ENCODE data around the gene EPM2A. TPM values are rescaled to one million over a fixed set of nuclear protein-coding genes. Genes with fewer than 3 reads are reported as not detected.
A peak's percentile ranks its signal among the peaks of the same experiment; 100 is the strongest.
"Not testable (repeated sequence)": the region's sequence is repeated elsewhere in the genome, so short reads cannot be mapped to it uniquely, and the experiment has no call there.

EPM2A gene
- polyA plus RNA-seq, 3 donors from 2014 or later: 5.7 to 12.8 (median 7.9) TPM

DNA sequence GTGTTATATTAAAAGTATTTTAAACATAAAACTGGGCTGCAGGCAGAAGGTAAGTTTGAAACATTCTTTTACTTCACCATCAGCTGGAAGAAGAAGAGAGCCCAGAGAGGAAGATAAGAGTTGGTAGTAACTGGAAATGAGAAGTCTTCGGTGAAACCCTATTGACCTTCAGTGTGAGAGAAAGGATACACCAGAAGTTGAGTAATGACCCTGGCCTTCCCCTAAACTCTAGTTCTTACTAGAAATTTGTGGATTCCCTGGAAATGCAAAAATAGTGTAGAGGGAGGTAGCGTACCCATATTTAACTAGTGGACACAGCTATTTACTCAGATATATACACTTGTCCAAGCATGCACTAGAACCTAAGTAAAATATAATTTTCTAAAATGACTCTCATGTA, 8.0 kb upstream of the EPM2A start:
- H3K4me1 Mint-ChIP-seq: no peaks in the 10 kb centered on the region
- H3K4me3 Mint-ChIP-seq: no peak overlapping the region
- no peaks in the 10 kb centered on the region for H3K9me3 Mint-ChIP-seq
- H3K27ac Mint-ChIP-seq: no peak overlapping the region
- no peak for DNase-seq
- H3K36me3 Mint-ChIP-seq: peaks cover 0 to 3% (median 0%) of the 10 kb centered on the region in 3 donors
- peaks cover 0 to 7% (median 6%) of the 10 kb centered on the region in 3 donors for H3K27me3 Mint-ChIP-seq (ENCODE audit: low read depth in 3 of 3)

DNA sequence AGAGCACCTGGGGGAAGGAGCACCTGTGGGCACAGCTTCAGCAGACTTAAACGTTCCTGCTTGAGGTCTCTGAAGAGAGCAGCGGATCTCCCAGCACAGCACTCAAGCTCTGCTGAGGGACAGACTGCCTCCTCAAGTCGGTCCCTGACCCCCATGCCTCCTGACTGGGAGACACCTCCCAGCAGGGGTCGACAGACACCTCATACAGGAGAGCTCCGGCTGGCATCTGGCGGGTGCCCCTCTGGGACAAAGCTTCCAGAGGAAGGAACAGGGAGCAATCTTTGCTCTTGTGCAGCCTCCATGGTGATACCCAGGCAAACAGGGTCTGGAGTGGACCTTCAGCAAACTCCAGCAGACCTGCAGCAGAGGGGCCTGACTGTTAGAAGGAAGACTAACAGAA, 7.2 kb upstream of the EPM2A start:
- not testable (repeated sequence) for DNase-seq; H3K27me3 Mint-ChIP-seq (ENCODE audit: low read depth in 3 of 3); H3K36me3 Mint-ChIP-seq; H3K4me3 Mint-ChIP-seq; H3K9me3 Mint-ChIP-seq; H3K4me1 Mint-ChIP-seq; H3K27ac Mint-ChIP-seq

DNA sequence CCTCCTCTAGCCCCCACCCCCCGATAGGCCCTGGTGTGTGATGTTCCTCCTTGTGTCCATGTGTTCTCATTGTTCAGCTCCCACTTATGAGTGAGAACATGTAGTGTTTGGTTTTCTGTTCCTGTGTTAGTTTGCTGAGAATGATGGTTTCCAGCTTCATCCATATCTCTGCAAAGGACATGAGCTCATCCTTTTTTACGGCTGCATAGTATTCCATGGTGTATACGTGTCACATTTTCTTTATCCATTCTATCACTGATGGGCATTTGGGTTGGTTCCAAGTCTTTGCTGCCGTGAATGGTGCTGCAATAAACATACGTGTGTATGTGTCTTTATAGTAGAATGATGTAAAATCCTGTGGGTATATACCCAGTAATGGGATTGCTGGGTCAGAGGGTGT, 4.4 kb upstream of the EPM2A start:
- not testable (repeated sequence) for H3K27me3 Mint-ChIP-seq (ENCODE audit: low read depth in 3 of 3); H3K9me3 Mint-ChIP-seq; DNase-seq; H3K4me3 Mint-ChIP-seq; H3K36me3 Mint-ChIP-seq
- Mint-ChIP-seq H3K27ac (peak overlapping the region in 1 of 6 donors; percentile 69), H3K4me1 (peaks cover 3 to 13% of the 10 kb centered on the region in 2 donors)

DNA sequence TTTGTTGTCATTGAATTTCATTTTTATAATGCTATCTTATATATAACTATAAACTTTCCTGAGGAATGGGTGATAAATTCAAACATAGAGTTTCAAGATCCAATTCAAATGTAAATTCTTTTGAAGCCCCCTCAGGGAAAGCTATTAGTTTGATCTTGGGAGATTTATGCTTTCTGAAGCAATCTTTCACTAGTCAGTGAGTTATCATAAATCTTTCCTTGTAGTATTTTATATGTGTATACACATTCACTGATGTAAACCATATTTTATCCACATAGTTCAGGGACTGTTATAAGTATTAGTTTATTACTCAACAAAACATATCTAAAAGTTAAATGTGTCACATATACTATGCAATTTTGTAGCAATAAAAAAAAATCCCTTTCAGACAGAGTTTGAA, 2.9 kb upstream of the EPM2A start:
- peaks cover 5 to 10% (median 5%) of the 10 kb centered on the region in 3 donors for H3K27me3 Mint-ChIP-seq (ENCODE audit: low read depth in 3 of 3)
- H3K36me3 Mint-ChIP-seq: peaks cover 0 to 3% (median 0%) of the 10 kb centered on the region in 3 donors
- no peak overlapping the region for H3K4me3 Mint-ChIP-seq
- H3K27ac Mint-ChIP-seq: no peak overlapping the region
- no peak for DNase-seq
- H3K9me3 Mint-ChIP-seq: no peaks in the 10 kb centered on the region
- peaks cover 6 to 17% of the 10 kb centered on the region in 2 donors for H3K4me1 Mint-ChIP-seq

DNA sequence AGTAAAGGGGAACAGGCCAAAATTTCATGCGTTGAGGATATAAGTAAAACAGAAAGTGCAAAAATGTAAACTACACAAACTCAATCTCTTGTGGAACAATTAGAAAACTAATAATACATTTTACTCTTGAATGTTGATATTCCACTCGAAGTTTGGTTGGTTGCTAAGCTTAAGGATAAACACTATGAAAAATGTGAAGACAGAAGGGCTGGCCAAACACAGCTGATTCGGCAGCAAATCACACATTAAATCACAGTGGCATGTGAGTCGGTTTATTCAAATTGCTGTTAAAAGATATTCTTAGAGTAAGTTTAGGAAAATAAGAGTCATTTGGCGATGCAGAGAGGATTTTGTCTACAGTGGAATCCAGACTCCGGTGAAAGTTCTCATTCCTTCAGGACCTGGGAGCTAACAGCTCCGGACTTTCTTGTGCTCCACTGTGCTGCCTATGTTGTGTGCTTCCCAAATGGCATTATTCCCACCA, 1.4 kb upstream of the EPM2A start:
- no peaks in the 10 kb centered on the region for H3K9me3 Mint-ChIP-seq
- peaks cover 6 to 17% of the 10 kb centered on the region in 2 donors for H3K4me1 Mint-ChIP-seq
- H3K4me3 Mint-ChIP-seq: peak overlapping the region in 4 of 5 donors; percentile 61 to 96 (median 93)
- peaks cover 5 to 10% (median 5%) of the 10 kb centered on the region in 3 donors for H3K27me3 Mint-ChIP-seq (ENCODE audit: low read depth in 3 of 3)
- DNase-seq: no peak
- H3K36me3 Mint-ChIP-seq: peaks cover 0 to 3% (median 0%) of the 10 kb centered on the region in 3 donors
- H3K27ac Mint-ChIP-seq: peak overlapping the region in 5 of 6 donors; percentile 7 to 87 (median 60)

DNA sequence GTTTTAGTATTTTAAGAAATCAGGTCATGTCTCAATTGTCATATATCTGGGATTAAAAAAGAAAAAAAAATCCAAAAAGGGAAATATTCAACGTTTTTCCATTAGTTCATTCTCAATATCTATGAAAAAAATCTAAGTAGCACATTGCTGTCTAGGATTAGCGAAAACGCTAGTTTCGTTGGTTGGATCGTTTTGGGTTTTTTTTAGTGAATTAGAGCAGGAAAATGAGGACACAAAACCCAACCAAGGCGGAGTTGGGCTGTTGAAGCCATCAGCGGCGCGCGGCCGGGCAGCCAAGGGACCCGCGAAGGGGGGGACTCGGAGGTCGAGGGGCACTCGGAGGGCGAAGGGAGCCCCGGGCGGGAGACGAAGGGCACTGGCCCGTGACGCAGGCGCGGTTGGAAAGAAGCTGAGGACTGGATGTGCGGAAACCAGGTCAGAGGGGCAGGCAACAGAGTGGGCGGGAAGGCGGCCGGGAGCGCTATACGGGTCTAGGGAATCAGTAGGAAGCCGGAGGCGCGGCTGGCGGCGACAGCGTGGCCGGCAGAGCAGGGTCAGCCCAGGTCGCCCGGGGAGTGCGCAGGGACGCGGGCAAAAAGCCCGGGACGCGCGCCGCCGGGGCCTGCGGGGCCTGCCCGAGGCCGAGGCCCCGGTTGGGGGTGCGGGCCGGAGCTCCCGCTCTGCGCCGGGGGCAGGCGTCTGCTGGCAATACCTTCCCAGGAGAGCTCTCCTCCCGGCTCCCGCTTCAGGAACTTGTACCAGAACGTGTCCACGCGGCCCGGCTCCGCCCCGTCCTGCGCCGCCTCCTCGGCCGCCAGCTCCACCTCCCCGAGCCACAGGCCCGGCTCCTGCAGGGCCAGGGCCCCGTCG, 599 bp downstream of the EPM2A start:
- peaks cover 6 to 17% of the 10 kb centered on the region in 2 donors for H3K4me1 Mint-ChIP-seq
- H3K27ac Mint-ChIP-seq: peak overlapping the region; percentile 78 to 97 (median 91)
- DNase-seq: peak; percentile 74 to 76 (median 75)

DNA sequence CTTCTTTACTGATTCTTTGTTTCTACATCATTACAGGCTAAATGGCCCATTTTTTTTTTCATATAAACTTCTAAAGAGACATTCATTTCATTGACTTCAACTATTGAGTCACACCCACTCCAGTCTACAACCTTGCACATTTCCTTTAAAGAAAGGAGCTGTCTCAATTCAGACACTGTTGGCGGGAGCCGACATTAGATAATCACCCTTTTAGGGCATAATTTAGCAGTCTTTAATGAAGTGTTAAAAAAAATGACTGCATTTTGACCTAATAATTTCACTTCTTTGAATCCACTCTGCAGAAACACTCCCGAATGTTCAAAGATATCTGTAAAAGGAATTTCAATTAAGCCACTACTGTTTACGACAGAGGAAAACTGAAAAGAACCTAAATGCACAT, 1.5 kb downstream of the EPM2A start:
- no peak for DNase-seq
- no peak overlapping the region for H3K27ac Mint-ChIP-seq
- H3K36me3 Mint-ChIP-seq: no peaks in the 10 kb centered on the region
- peaks cover 0 to 5% (median 4%) of the 10 kb centered on the region in 3 donors for H3K27me3 Mint-ChIP-seq (ENCODE audit: low read depth in 3 of 3)
- H3K4me3 Mint-ChIP-seq: peak overlapping the region; percentile 41 to 96 (median 92)
- H3K9me3 Mint-ChIP-seq: no peaks in the 10 kb centered on the region
- peaks cover 6 to 17% of the 10 kb centered on the region in 2 donors for H3K4me1 Mint-ChIP-seq

More for the DNA sequence above, 599 bp downstream of the EPM2A start:
- Mint-ChIP-seq H3K4me3 (peak overlapping the region; percentile 91 to 97 (median 95)), H3K27me3 (ENCODE audit: low read depth in 3 of 3) (peaks cover 3 to 7% (median 5%) of the 10 kb centered on the region in 3 donors), H3K9me3 (no peaks in the 10 kb centered on the region), H3K36me3 (no peaks in the 10 kb centered on the region)

DNA sequence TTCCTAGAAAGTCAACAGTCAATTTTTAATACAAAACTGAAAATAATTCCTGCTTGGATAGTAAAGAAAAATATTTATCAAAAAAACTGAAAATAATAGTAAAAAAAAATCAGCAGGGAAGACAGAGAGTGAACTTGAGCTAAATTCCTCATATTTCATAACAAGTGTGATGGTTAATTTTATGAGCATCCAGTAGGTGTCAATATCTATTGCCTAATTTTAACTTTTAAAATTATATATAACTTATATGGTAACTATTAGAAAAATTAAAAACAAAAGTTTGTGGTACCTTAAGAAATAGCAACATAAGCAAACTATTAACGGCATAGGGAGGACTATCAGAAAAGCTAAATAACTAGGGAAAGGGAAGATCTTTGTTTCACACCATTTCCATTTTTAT, 2.1 kb downstream of the EPM2A start:
- Mint-ChIP-seq H3K27me3 (ENCODE audit: low read depth in 3 of 3) (peaks cover 0 to 5% (median 4%) of the 10 kb centered on the region in 3 donors), H3K27ac (no peak overlapping the region), H3K4me3 (peak overlapping the region in 1 of 5 donors; percentile 12), H3K4me1 (peaks cover 6 to 17% of the 10 kb centered on the region in 2 donors), H3K36me3 (no peaks in the 10 kb centered on the region), H3K9me3 (no peaks in the 10 kb centered on the region)
- DNase-seq: no peak

DNA sequence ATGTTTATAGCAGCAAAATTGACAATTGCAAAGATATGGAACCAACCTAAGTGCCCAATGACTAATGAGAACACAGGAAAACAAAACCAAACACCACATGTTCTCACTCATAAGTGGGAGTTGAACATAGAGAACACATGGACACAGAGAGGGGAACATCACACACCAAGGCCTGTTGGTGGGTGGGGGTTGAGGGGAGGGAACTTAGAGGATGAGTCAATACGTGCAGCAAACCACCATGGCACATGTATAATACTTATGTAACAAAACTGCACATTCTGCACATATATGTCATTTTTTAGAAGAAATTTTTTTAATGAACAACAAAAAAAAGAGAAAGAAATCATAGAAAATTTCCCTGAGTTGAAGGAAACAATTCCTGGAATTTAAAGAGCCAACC, 3.9 kb downstream of the EPM2A start:
- Mint-ChIP-seq H3K27me3 (ENCODE audit: low read depth in 3 of 3) (peaks cover 0 to 5% (median 4%) of the 10 kb centered on the region in 3 donors), H3K4me1 (peaks cover 6 to 14% of the 10 kb centered on the region in 2 donors), H3K36me3 (no peaks in the 10 kb centered on the region), H3K9me3 (no peaks in the 10 kb centered on the region), H3K27ac (peak overlapping the region in 1 of 6 donors; percentile 13), H3K4me3 (no peak overlapping the region)
- no peak for DNase-seq

DNA sequence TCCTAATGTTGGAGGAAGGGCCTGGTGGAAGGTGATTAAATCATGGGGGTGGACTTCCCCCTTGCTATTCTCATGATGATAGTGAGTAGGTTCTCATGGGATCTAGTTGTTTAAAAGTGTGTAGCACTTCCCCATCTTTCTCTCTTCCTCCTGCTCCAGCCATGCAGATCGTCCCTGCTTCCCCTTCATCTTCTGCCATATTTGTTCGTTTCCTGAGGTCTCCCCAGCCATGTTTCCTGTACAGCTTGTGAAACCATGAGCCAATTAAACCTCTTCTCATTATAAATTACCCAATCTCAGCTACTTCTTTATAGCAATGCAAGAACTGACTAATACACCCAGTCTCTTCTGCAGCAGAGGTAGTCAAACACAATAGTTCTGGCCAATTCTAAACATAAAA, 5.4 kb downstream of the EPM2A start:
- no peak for DNase-seq
- H3K27me3 Mint-ChIP-seq (ENCODE audit: low read depth in 3 of 3): peaks cover 0 to 5% (median 4%) of the 10 kb centered on the region in 3 donors
- H3K36me3 Mint-ChIP-seq: no peaks in the 10 kb centered on the region
- no peak overlapping the region for H3K4me3 Mint-ChIP-seq
- H3K9me3 Mint-ChIP-seq: no peaks in the 10 kb centered on the region
- H3K27ac Mint-ChIP-seq: no peak overlapping the region
- peaks cover 3 to 4% of the 10 kb centered on the region in 2 donors for H3K4me1 Mint-ChIP-seq

DNA sequence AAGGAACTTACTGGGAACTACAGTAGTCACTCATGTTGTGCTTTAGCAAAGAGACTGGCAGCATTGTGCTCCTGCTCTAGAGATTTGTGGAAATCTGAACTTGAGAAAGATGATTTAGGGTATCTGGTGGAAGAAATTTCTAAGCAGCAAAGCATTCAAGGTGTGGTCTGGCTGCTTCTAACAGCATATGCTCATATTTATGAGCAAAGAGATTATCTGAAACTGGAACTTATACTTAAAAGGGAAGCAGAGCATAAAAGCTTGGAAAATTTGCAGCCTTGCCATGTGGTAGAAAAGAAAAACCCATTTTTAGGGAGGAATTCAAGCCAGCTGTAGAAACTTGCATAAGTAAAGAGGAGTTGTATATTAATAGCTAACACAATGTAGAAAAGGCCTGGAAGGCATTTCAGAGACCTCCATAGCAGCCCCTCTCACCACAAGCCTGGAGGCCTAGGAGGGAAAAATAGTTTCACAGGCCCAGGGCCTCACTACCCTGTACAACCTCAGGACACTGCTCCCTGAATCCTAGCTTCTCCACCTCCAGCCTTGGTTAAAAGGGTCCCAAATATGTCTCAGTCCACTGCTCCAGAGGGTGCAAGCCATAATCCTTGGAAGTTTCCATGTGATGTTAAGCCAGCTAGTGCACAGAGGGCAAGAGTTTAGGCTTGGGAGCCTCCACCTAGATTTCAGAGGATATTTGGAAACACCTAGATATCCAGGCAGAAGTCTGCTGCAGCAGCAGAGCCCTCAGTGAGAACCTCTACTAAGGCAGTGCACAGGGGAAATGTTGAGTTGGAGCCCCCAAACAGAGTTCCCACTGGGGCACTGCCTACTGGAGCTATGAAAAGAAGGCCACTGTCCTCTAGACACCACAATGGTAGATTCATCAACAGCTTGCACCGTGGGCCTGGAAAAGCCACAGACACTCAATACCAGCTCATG, 6.6 kb downstream of the EPM2A start:
- Mint-ChIP-seq H3K27me3 (ENCODE audit: low read depth in 3 of 3) (no peaks in the 10 kb centered on the region), H3K4me3 (no peak overlapping the region), H3K4me1 (no peaks in the 10 kb centered on the region), H3K27ac (no peak overlapping the region), H3K36me3 (peaks cover 0 to 4% (median 0%) of the 10 kb centered on the region in 3 donors), H3K9me3 (peaks cover 0 to 4% (median 0%) of the 10 kb centered on the region in 6 donors)
- DNase-seq: no peak

DNA sequence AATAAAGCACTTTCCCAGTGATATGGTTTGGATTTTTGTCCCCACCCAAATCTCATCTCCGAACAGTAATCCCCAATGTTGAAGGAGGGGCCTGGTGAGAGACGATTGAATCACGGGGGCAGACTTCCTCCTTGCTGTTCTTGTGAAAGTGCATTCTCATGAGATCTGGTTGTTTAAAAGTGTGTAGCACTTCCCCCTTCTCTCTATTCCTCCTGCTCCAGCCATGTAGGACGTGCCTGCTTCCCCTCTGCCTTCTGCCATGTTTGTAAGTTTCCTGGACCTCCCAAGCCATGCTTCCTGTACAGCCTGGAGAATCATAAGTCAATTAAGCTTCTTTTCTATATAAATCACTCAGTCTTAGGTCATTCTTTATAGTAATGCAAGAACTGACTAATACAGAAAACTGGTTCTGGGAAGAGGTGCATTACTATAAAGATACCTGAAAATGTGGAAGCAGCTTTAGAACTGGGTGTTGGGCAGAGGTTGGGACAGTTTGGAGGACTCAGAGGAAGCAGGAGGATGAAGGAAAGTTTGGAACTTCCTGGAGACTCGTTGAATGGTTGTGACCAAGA, 7.4 kb downstream of the EPM2A start:
- DNase-seq: no peak
- no peak overlapping the region for H3K4me3 Mint-ChIP-seq
- peaks cover 0 to 4% (median 0%) of the 10 kb centered on the region in 6 donors for H3K9me3 Mint-ChIP-seq
- peaks cover 0 to 4% (median 0%) of the 10 kb centered on the region in 3 donors for H3K36me3 Mint-ChIP-seq
- no peaks in the 10 kb centered on the region for H3K4me1 Mint-ChIP-seq
- H3K27ac Mint-ChIP-seq: no peak overlapping the region
- H3K27me3 Mint-ChIP-seq (ENCODE audit: low read depth in 3 of 3): no peaks in the 10 kb centered on the region

DNA sequence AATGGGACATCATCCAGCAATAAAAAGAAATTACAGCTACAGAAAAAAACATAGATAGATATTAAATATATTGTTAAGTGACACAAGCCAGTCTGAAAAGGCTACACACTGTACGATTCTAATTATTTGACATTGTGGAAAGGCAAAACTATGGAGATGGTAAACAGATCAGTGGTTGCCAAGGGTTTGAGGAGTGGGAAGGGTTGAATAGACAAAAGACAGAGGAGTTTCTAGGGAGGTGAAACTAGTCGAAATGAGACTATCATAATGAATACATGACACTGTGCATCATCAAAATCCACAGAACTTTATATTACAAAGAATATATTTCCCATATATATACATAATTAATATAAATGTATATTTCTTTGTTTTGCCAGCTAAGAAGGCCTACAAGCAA, 9.8 kb downstream of the EPM2A start:
- H3K27me3 Mint-ChIP-seq (ENCODE audit: low read depth in 3 of 3): no peaks in the 10 kb centered on the region
- H3K4me1 Mint-ChIP-seq: no peaks in the 10 kb centered on the region
- H3K27ac Mint-ChIP-seq: no peak overlapping the region
- no peak for DNase-seq
- peaks cover 0 to 4% (median 2%) of the 10 kb centered on the region in 6 donors for H3K9me3 Mint-ChIP-seq
- H3K36me3 Mint-ChIP-seq: peaks cover 0 to 8% (median 3%) of the 10 kb centered on the region in 3 donors
- H3K4me3 Mint-ChIP-seq: no peak overlapping the region
